H1 (cell line): ENCODE data around the gene DOP1B. TPM values are rescaled to one million over a fixed set of nuclear protein-coding genes. Genes with fewer than 3 reads are reported as not detected.

Source experiments
- CTCF ChIA-PET: fragments of 300-600 bp; sonication (Branson Sonifier 250); formaldehyde crosslinking; loops from one replicate; lab custom pipeline; 2021; ENCODE audit not compliant: partially characterized antibody; lab: Charles Lee
- POLR2A ChIA-PET: fragments of 300-600 bp; sonication (Branson Sonifier 250); formaldehyde crosslinking; loops from one replicate; lab custom pipeline; 2021; ENCODE audit warnings: inconsistent platforms; ENCODE audit not compliant: partially characterized antibody; lab: Charles Lee
- DNase-seq, 2 experiments: peaks; one replicate each; pipeline versions ENCODE4 v3.0.0 to v3.0.0-alpha.2; 2010 to 2022; ENCODE audit warnings: low spot score in 2 of 2, low read depth in 1 of 2, mixed read lengths in 1 of 2
- FAIRE-seq: peaks from 2 replicates; lab custom pipeline; 2011; peaks lifted over from hg19 to GRCh38; lab: Jason Lieb, UNC
- H2AFZ ChIP-seq: 2 replicates; pipeline ENCODE4 v1.8.1; 2012; ENCODE audit warnings: low read length, inconsistent platforms
- H2AK5ac ChIP-seq: 2 replicates; pipeline ENCODE4 v1.6.1; 2013; ENCODE audit warnings: low read depth, low read length
- H2BK120ac ChIP-seq: replicated peaks from 2 replicates; pipeline ENCODE3; 2013; ENCODE audit warnings: low read depth, low read length, inconsistent platforms
- H2BK12ac ChIP-seq: 2 replicates; pipeline ENCODE4 v1.6.1; 2013; ENCODE audit warnings: low read depth, low read length
- H2BK15ac ChIP-seq: 2 replicates; pipeline ENCODE4 v1.6.1; 2013; ENCODE audit warnings: low read length
- H2BK20ac ChIP-seq: 2 replicates; pipeline ENCODE4 v1.6.1; 2013; ENCODE audit warnings: low read length
- H2BK5ac ChIP-seq: 2 replicates; pipeline ENCODE4 v1.6.1; 2013; ENCODE audit warnings: low read depth, low read length
- H3K14ac ChIP-seq: 2 replicates; pipeline ENCODE4 v1.6.1; 2013; ENCODE audit warnings: inconsistent platforms; ENCODE audit not compliant: insufficient read length
- H3K18ac ChIP-seq: 2 replicates; pipeline ENCODE4 v1.6.1; 2013; ENCODE audit warnings: low read length; ENCODE audit errors: extremely low read depth
- H3K23ac ChIP-seq: 2 replicates; pipeline ENCODE4 v1.6.1; 2013; ENCODE audit warnings: inconsistent platforms; ENCODE audit not compliant: insufficient read length
- H3K23me2 ChIP-seq: 2 replicates; pipeline ENCODE4 v1.6.1; 2013; ENCODE audit warnings: low read depth, low read length
- H3K27ac ChIP-seq: 2 replicates; pipeline ENCODE4 v1.6.1; 2011; ENCODE audit warnings: low read depth, low read length, inconsistent platforms
- H3K27me3 ChIP-seq, 4 experiments: replicated peaks in 1 of 4; 1 replicate in 1 of 4; 2 replicates in 3 of 4; pipeline versions ENCODE4 v1.6.1 to v1.8.1; 2011 to 2013; ENCODE audit warnings: low read length in 3 of 4, mild to moderate bottlenecking in 3 of 4, inconsistent platforms in 2 of 4, mixed read lengths in 2 of 4, moderate library complexity in 1 of 4; ENCODE audit not compliant: control insufficient read depth in 3 of 4, insufficient read depth in 3 of 4; ENCODE audit errors: extremely low read depth in 1 of 4
- H3K36me3 ChIP-seq, 4 experiments: 2 replicates each; pipeline versions ENCODE4 v1.6.1 to v1.8.1; 2011 to 2013; ENCODE audit warnings: mild to moderate bottlenecking in 4 of 4, low read length in 3 of 4, moderate library complexity in 2 of 4, control low read depth in 1 of 4, inconsistent platforms in 1 of 4; ENCODE audit not compliant: insufficient read depth in 4 of 4, control insufficient read depth in 2 of 4
- H3K4ac ChIP-seq: replicated peaks from 2 replicates; pipeline ENCODE3; 2013; ENCODE audit warnings: low read length, low read depth, mixed read lengths, inconsistent platforms; ENCODE audit not compliant: insufficient read length
- H3K4me1 ChIP-seq, 4 experiments: replicated peaks in 1 of 4; 1 replicate in 1 of 4; 2 replicates in 3 of 4; pipeline versions ENCODE4 v1.6.1 to v1.8.1; 2011 to 2013; ENCODE audit warnings: low read length in 3 of 4, inconsistent platforms in 2 of 4, mixed read lengths in 1 of 4; ENCODE audit not compliant: insufficient read depth in 4 of 4, control insufficient read depth in 3 of 4
- H3K4me2 ChIP-seq, 2 experiments: 2 replicates each; pipeline versions ENCODE4 v1.6.1 to v1.8.1; 2011 to 2013; ENCODE audit warnings: low read depth in 2 of 2, low read length in 2 of 2, control low read depth in 1 of 2, inconsistent platforms in 1 of 2, mild to moderate bottlenecking in 1 of 2; ENCODE audit not compliant: insufficient read depth in 1 of 2
- H3K4me3 ChIP-seq, 4 experiments: fragments of 200-600, 300-600 bp in 1 of 4; sonication (generic), shearing (Covaris generic), sonication (Bioruptor Twin) in 1 of 4; 2 replicates each; pipeline versions ENCODE4 v1.5.1 to v1.8.1; 2011 to 2016; ENCODE audit warnings: low read length in 4 of 4, low read depth in 3 of 4, control low read depth in 2 of 4, inconsistent platforms in 2 of 4, mild to moderate bottlenecking in 2 of 4, mixed read lengths in 1 of 4, moderate library complexity in 1 of 4; ENCODE audit not compliant: insufficient read depth in 2 of 4; ENCODE audit errors: extremely low read depth in 1 of 4
- H3K56ac ChIP-seq: replicated peaks from 2 replicates; pipeline ENCODE3; 2013; ENCODE audit warnings: low read depth, mild to moderate bottlenecking, mixed read lengths, low read length, inconsistent platforms; ENCODE audit not compliant: insufficient read length
- H3K79me1 ChIP-seq: 2 replicates; pipeline ENCODE4 v1.6.1; 2013; ENCODE audit warnings: low read depth, low read length, control low read depth
- H3K79me2 ChIP-seq, 2 experiments: 2 replicates each; pipeline versions ENCODE4 v1.6.1 to v1.8.1; 2012 to 2013; ENCODE audit warnings: low read length in 2 of 2, mild to moderate bottlenecking in 2 of 2, inconsistent platforms in 1 of 2; ENCODE audit not compliant: insufficient read depth in 2 of 2, control insufficient read depth in 1 of 2
- H3K9ac ChIP-seq, 4 experiments: replicated peaks in 1 of 4; 1 replicate in 1 of 4; 2 replicates in 3 of 4; pipeline versions ENCODE4 v1.6.1 to v1.8.1; 2011 to 2013; ENCODE audit warnings: low read depth in 3 of 4, low read length in 3 of 4, control low read depth in 2 of 4, mild to moderate bottlenecking in 2 of 4, moderate library complexity in 2 of 4, inconsistent platforms in 1 of 4; ENCODE audit errors: extremely low read depth in 1 of 4
- H3K9me3 ChIP-seq, 2 experiments: 2 replicates each; pipeline versions ENCODE4 v1.6.1 to v1.8.1; 2012 to 2013; ENCODE audit warnings: mild to moderate bottlenecking in 2 of 2, moderate library complexity in 2 of 2, control low read depth in 1 of 2, inconsistent platforms in 1 of 2, low read depth in 1 of 2, low read length in 1 of 2, mixed read lengths in 1 of 2; ENCODE audit not compliant: insufficient read depth in 2 of 2
- H4K20me1 ChIP-seq, 2 experiments: replicated peaks in 1 of 2; 2 replicates each; pipeline versions ENCODE3 to v1.8.1; 2011 to 2013; ENCODE audit warnings: inconsistent platforms in 2 of 2, low read length in 2 of 2, mild to moderate bottlenecking in 1 of 2; ENCODE audit not compliant: insufficient read depth in 2 of 2, control insufficient read depth in 1 of 2
- H4K5ac ChIP-seq: 2 replicates; pipeline ENCODE4 v1.6.1; 2013; ENCODE audit warnings: low read length, low read depth, mixed read lengths, inconsistent platforms; ENCODE audit not compliant: insufficient read length
- H4K8ac ChIP-seq: 2 replicates; pipeline ENCODE4 v1.8.0; 2013; ENCODE audit warnings: mild to moderate bottlenecking, moderate library complexity, low read length, inconsistent platforms; ENCODE audit not compliant: insufficient read depth; ENCODE audit errors: extremely low read depth
- H4K91ac ChIP-seq: replicated peaks from 2 replicates; pipeline ENCODE3; 2013; ENCODE audit warnings: low read length, mixed read lengths, inconsistent platforms; ENCODE audit not compliant: insufficient read length
- YY1 ChIP-seq: IDR thresholded peaks from 2 replicates; pipeline ENCODE4 v1.6.1; 2011; ENCODE audit warnings: low read depth, mild to moderate bottlenecking, low read length
- WGBS, 2 experiments: shearing (Covaris generic) in 1 of 2; methylation state at CpG; one replicate each; pipeline versions ENCODE4 v1.1.6 to v1.1.7; 2013 to 2015; ENCODE audit warnings: low lambda C conversion rate in 2 of 2, mixed read lengths in 2 of 2, inconsistent platforms in 1 of 2, low coverage in 1 of 2, missing lambda C conversion rate in 1 of 2; ENCODE audit not compliant: insufficient replicate concordance in 2 of 2, insufficient coverage in 1 of 2, insufficient read length in 1 of 2; ENCODE audit errors: extremely low coverage in 1 of 2, missing lambda C conversion rate in 1 of 2; 5-methylcytosine and 5-hydroxymethylcytosine counted together
- polyA plus RNA-seq, 7 experiments: library from polyadenylated mRNA; depleted of rRNA in 3 of 7; stranded (reverse) in 5 of 7; unstranded in 2 of 7; fragments of >200 nt in 5 of 7; fragments of 200-250 nt in 2 of 7; gene quantifications; 1 replicate in 5 of 7; 2 replicates in 1 of 7; 4 replicates in 1 of 7; pipeline versions ENCODE4 v1.2.1 to v1.2.3, GENCODE V29; 2011 to 2013; ENCODE audit warnings: missing spikeins in 2 of 7, mixed read lengths in 2 of 7
- total RNA-seq: library from RNA; stranded (reverse); fragmentation: NEBNext Ultra II Directional; extraction: Animal tissue kit (Norgen Biotek cat#: 25700); gene quantifications from 2 replicates; pipeline ENCODE4 v1.2.1, GENCODE V29; 2021

Gene DOP1B
- total and polyA plus RNA-seq, 2 of the 8 experiments (the other 6 are each of a cell fraction or from before 2014, with no cell fraction given) = 2.8 to 9.9 TPM

DNA sequence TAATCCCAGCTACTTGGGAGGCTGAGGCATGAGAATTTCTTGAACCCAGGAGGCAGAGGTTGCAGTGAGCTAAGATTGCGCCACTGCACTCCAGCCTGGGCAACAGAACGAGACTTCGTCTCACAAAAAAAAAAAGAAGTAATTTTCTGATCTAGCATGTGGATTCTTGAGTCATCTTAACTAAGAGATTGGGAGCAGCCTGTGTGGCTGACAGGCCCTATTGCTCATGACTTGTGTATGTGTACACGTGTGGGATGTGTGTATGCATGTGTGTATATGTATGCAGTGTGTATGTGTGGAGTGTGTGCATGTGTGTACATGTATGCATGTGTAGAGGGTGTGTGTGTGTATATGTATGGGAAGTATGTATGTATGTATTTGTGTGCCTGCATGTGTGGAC, 29.5 kb downstream of the DOP1B start:
- TF ChIP-seq YY1 = no peak
- Histone ChIP-seq H2BK5ac (no peak overlapping the region), H4K91ac (no peak overlapping the region), H3K27me3 (no peaks in the 10 kb centered on the region), H3K14ac (no peak overlapping the region), H2BK12ac (no peak overlapping the region), H3K79me1 (no peaks in the 10 kb centered on the region), H3K23ac (no peak overlapping the region), H4K8ac (no peak overlapping the region), H3K9ac (no peak overlapping the region; a peak in 1 of 7 replicates), H2AK5ac (no peak overlapping the region), H3K23me2 (no peaks in the 10 kb centered on the region), H3K79me2 (no peaks in the 10 kb centered on the region; a peak in 1 of 4 replicates), H3K4ac (no peak overlapping the region), H2AFZ (no peak overlapping the region), H3K56ac (no peak overlapping the region), H3K4me2 (no peak overlapping the region), H3K4me3 (no peak overlapping the region), H2BK120ac (no peak overlapping the region), H3K4me1 (peaks cover 0 to 3% (median 0%) of the 10 kb centered on the region in 4 experiments; a peak in 2 of 7 replicates), H4K20me1 (no peaks in the 10 kb centered on the region), H2BK20ac (no peak overlapping the region), H4K5ac (no peak overlapping the region), H3K18ac (no peak overlapping the region), H2BK15ac (no peak overlapping the region), H3K9me3 (no peaks in the 10 kb centered on the region), H3K36me3 (no peaks in the 10 kb centered on the region), H3K27ac (no peak overlapping the region)
- WGBS, 2 experiments = 92% methylated on average over 4 of the region's 4 CpGs; no CpG with 5 or more reads in 1 of the 2 experiments
- ChIA-PET POLR2A (interaction anchor here (1.0 kb wide), 1 partner anchor 134 kb away, joined by 3 read pairs; the partner anchor contains the start of gene MORC3), CTCF (interaction anchor here (1.0 to 2.4 kb wide), 6 partner anchors 23 to 148 kb away, joined by 3 to 13 read pairs (median 4); no protein-coding TSS in a partner anchor)
- DNase-seq = no peak
- no peak for FAIRE-seq
